Activated CD8-positive, alpha-beta memory T cell treated with anti-CD3 and anti-CD28 coated beads for 48 hours (primary cell): Measurements from ENCODE around the gene OCEL1.
"Not testable (repeated sequence)": the region's sequence is repeated elsewhere in the genome, so short reads cannot be mapped to it uniquely, and the experiment has no call there.

ENCODE experiments used
- DNase-seq, 3 experiments: peaks; one replicate each; pipeline ENCODE4 v3.0.0-alpha.2; 2020; ENCODE audit warnings: low read depth in 2 of 3, low spot score in 2 of 3

The OCEL1 gene

GRCh38 chr19:17260842-17261325, 34.9 kb downstream of the OCEL1 start:
- peak; percentile 67 to 90 (median 76) for DNase-seq

GRCh38 chr19:17262557-17262956, 36.5 kb downstream of the OCEL1 start:
- DNase-seq, result no peak

DNA sequence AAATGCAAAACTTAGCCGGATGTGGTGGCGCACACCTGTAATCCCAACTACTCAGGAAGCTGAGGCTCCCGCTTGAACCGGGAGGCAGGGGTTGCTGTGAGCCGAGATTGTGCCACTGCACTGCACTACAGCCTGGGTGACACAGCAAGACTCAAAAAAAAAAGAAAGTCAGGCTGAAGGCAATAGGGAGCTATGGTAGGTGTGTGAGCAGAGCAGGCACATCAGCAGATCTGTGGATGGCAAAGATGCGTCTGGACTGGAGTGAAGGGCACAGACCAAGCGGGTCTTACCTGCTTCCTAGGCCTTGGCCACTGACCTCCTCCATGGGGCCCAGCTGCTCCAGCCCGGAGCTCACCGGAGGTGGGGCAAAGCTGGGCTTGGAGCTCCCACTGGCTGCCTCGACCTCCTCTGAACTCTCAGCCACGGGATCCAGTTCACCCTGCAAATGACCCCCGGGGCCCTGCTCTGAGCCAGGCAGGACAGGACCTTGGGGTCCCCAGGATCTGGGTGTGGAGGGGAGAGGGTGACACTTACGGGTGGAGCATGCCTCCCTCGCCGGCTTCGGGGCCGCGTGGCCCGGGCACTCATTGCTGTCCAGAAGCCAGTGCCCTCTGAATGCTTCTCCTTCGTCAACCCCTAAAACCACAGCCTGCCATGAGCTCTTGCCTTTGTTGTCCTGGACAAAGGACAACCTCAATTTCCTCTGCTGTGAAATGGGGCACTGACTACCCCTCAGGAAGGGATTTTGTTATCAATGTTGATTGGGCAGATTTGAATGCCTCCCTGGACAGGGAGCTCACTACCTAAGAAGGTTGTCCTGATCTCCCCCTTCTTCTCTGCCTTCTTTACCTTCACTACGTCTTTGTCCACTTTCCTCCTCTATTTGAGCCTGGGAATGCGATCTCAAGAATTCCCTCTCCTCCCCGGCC, 38.0 kb downstream of the OCEL1 start:
- DNase-seq, result no peak

- no peak for DNase-seq
Measured at GRCh38 chr19:17264641-17264979, 38.6 kb downstream of the OCEL1 start, which contains the start of gene USHBP1. USHBP1 (minus strand) TSS chr19:17264745; CDS start chr19:17264299, 446 bp downstream.

- DNase-seq, result no peak
Measured at GRCh38 chr19:17266026-17266425, 40.0 kb downstream of the OCEL1 start.

DNA sequence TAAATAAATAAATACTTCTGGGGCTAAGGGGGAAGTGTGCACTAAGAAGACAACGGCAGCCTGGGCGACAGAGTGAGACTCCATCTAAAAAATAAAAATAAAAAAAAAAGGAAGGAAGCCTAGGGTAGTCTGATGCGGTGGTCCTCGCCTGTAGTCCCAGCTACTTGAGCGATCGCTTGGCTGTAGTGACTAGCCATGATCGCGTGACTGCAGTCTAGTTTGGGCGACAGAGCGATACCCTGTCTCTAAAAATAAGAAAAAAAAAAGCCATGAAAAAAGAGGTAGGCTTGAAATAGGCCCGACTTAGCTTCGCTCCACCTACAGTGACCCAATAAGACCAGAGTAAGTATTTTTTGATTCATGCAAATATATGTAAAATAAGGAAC, 40.6 kb downstream of the OCEL1 start:
- no peak for DNase-seq

- peak; percentile 67 to 83 (median 78) for DNase-seq
Measured at GRCh38 chr19:17266975-17267788, 41.2 kb downstream of the OCEL1 start, which contains the start of gene BABAM1. BABAM1 (plus strand) TSS chr19:17267443; CDS start chr19:17268807, 1,364 bp downstream.

- no peak for DNase-seq
Measured at GRCh38 chr19:17268754-17269153, 42.7 kb downstream of the OCEL1 start.

DNA sequence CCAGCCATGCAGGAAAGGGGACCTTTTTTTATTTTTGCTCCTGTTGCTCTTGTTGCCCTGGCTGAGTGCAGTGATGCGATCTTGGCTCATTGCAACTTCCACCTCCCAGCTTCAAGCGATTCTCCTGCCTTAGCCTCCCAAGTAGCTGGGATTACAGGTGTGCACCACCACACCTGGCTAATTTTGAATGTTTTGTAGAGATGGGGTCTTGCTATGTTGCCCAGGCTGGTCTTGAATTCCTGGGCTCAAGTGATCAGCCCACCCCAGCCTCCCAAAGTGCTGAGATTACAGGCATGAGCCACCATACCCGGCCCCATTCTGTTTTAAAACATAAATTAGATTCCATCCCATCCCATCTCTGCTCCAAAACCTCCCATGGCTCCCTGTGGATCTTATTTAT, 48.9 kb downstream of the OCEL1 start:
- DNase-seq, result not testable (repeated sequence)

GRCh38 chr19:17275441-17276175, 49.6 kb downstream of the OCEL1 start:
- DNase-seq, result no peak
